GM12874 (cell line): ENCODE measurements around the gene ZNF579.

Experiments
- TF ChIP-seq, protein P1 (sequence below): IDR thresholded peaks from 2 replicates; pipeline ENCODE4 v1.5.1; 2011; ENCODE audit warnings: low read depth, mild to moderate bottlenecking, control low read depth, low read length, moderate library complexity; ENCODE audit not compliant: insufficient read depth

Gene ZNF579

DNA sequence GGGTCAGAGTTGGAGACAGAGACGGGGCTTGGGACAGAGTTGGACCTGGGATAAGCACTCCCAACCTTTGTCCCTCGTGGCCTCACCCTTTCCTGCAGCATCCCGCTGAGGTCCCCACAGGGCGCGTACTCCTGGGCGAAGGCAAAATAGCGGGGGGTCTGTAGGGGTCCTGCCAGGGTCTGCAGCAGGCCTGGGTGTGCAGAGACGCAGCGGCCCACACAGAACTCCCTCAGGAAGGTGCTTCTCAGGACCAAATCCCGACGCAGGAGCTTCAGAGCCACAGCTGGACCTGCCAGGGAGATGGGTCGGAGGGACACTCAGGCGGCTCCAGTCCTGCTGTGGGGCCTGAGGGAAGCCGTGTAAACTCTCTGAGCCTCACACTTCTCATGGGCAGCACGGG lies 36.6 kb downstream of the ZNF579 start:
- TF ChIP-seq, protein P1, sequence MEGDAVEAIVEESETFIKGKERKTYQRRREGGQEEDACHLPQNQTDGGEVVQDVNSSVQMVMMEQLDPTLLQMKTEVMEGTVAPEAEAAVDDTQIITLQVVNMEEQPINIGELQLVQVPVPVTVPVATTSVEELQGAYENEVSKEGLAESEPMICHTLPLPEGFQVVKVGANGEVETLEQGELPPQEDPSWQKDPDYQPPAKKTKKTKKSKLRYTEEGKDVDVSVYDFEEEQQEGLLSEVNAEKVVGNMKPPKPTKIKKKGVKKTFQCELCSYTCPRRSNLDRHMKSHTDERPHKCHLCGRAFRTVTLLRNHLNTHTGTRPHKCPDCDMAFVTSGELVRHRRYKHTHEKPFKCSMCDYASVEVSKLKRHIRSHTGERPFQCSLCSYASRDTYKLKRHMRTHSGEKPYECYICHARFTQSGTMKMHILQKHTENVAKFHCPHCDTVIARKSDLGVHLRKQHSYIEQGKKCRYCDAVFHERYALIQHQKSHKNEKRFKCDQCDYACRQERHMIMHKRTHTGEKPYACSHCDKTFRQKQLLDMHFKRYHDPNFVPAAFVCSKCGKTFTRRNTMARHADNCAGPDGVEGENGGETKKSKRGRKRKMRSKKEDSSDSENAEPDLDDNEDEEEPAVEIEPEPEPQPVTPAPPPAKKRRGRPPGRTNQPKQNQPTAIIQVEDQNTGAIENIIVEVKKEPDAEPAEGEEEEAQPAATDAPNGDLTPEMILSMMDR = no peak

DNA sequence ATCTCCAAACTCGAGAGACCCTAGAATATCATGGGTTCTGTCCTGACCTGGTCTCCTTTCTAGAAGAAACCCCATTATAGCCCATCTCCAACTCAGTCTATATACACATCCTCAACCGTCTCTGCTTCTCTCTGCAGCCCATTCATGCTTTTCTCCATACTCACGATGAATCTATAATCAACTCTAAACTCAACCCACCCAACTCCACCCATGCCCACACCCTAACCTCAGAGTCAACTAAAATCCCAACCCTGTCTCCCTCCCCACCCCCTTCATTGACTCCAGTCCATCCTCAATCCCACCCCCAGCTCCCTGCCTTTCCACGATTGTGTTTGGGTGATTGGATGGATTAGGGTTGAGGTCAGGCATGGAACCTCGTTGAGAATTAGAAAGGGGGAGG lies 37.1 kb downstream of the ZNF579 start:
- TF ChIP-seq, protein P1 = no peak

DNA sequence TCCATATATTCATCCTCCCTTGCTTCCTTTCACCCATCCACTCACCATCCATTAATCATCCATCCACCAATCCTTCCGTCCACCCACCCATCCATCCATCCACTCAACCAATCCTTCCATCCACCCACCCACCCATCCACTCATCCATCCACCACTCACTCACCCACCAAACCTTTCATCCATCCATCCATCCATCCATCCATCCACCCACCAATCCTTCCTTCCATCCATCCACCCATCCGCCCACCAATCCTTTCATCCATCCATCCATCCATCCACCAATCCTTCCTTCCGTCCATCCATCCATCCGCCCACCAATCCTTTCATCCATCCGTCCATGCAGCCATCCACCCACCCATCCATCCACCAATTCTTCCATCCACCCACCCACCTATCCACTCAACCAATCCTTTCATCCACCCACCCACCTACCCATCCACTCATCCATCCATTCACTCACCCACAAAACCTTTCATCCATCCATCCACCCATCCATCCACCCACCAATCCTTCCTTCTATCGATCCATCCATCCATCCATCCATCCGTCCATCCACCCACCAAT lies 38.3 kb downstream of the ZNF579 start:
- TF ChIP-seq, protein P1 = no peak

DNA sequence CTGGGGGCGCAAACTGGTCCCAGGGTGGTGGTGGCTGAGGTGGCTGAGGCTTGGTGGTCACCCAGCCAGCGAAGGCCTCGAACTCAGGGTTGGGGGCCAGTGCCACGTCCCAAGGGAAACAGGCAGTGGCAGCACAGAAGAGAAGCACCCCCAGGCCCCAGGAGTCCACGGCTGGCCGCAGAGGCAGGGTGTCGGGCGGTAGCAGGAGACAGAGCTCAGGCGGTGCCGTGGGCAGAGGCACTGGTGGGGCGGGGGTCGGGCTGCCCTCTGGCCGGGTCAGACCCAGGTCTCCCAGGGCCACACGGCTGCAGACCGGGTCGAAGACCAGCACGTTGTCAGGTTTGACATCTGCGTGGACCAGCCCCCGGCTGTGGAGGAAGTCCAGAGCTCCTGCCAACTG lies 39.6 kb downstream of the ZNF579 start:
- TF ChIP-seq, protein P1 = no peak

DNA sequence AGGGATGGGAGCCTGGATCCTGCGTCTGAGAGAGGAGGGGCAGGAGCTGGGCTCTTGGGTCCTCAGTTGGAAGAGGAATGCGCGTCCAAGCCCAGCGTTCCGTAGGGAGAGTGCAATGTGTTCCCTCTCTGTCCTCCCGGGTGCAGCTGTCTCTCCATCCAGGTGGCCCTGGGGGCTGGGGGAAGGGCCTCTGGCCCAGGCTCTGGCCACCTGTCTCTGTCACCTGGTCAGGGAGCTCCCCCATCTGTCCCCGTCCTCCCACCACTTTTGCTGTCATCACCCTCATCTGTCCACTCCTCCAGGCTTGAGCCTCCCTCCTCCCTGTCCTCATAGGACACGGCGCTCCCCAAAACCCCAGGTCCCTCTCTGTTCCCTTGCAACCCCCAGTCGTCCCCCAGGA lies 40.0 kb downstream of the ZNF579 start:
- TF ChIP-seq, protein P1 = no peak

DNA sequence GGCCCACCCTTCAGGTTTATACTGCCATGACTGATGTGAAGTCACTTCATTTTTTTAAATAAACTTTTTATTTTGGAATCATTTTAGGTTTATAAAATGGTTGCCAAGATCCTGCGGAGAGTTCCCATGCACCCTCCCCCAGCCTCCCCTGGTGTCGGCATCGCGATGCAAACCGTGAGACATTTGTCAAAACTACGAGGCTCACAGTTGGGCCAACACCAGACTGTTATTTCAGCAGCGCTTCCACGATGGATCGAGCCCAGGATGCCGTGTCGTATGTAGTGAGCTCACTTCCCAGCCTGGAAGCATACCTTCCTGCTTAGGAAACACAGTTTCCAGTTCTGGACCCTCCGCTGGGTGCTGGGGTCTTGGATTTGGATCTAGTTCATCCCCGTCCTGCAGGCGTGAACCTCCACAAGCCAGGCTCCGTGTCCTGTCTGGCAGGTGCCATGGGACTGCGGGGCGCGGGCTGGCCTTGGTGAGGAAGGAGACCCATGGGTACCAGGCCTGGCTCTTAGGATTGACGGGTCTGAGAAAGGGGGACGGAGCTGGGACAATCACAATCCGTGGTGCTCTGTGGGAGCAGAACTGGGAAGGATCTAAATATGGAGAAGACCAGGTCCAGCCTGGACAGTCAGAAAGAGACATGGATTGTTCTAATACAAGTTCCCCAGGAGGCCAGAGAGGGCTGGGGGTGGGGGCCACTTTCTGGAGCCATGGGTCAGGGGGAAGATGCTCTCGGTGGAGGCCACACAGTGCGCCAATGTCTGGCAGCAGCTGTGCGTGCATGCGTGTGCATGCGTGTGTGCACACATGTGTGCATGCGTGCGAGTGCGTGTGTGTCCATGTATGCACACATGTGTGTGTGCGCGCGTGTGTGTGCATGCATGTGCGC lies 41.3 kb downstream of the ZNF579 start:
- TF ChIP-seq, protein P1 = no peak

DNA sequence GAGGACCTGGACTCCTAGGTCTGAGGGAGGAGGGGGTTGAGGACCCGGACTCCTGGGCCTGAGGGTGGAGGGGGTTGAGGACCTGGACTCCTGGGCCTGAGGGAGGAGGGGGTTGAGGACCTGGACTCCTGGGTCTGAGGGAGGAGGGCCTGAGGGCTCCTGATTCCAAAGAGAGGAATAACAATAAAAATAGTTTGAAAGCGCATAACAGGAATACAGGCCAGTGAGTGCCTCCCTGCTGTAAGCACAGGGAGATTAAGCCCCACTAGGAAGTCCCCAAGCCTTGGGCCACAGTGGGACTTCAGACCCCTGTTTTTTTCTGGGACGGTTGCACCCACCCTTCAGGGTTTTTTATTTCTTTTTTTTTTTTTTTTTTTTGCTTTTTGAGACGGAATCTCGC lies 42.5 kb downstream of the ZNF579 start:
- TF ChIP-seq, protein P1 = no peak
